Stimulated activated CD4-positive, alpha-beta T cell treated with anti-CD3 and anti-CD28 coated beads, Interleukin-1b, Interleukin-23, amount 100 ng/mL, for 24 hours (primary cell): Measurements from ENCODE around the gene CCNL1.
"Not testable (repeated sequence)": the region's sequence is repeated elsewhere in the genome, so short reads cannot be mapped to it uniquely, and the experiment has no call there.

Experiments
- DNase-seq, 4 experiments: peaks; one replicate each; pipeline ENCODE4 v3.0.0-alpha.2; 2020; ENCODE audit warnings: low read depth in 4 of 4, low spot score in 1 of 4

The CCNL1 gene

DNA sequence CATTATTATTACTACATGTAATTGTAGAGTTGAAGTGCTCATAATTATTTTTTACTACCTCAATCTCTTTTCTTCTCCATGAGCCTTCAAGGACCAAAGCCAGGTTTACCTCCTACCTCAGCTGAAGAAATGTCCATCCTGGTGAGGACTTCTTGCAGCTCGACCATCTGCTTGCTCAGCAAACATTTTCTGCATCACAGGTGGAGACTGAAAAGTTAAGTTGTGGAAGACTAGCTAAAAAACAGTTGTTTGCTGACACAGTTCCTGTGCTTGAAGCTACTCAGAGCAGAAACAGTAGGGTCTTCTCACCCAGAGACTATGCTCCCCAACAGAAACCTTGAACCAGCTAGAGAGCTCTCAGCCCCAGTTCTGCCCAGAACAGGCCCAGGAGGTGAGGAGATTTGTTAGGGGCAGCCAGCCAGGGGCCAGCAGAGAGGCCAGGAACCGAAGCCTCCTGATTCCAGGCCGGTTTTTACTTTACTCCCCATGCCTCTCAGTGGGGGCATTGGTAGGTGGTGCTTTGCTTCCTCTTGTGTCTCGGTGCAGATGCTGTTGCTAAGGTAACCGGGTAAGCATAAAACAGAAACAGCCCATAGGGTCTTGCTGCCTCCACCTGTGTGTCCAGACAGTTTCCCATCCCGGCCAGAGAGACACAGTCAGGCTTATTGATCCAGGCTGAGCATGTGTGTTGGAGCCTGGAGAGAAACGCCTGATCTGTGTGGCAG, 54.9 kb downstream of the CCNL1 start:
- no peak for DNase-seq

DNA sequence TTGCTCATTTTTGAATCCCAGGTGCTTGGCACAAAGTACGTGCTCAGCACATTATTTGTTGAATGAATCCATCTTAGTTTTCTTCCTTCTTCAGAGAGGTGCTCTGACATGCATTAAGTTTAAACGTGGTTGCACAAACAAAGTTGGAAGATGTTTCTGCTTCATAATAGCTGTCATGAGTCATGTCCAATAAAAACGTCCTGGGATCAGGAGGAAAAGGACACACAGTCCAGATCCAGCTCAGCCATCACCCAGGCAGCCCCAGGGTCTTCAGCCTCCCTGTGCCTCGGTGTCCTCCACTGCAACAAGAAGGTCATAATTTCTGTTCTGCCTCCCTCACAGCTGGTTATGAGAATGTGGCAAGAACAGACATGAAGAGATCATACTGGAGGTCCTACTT, 55.4 kb downstream of the CCNL1 start:
- no peak for DNase-seq

DNA sequence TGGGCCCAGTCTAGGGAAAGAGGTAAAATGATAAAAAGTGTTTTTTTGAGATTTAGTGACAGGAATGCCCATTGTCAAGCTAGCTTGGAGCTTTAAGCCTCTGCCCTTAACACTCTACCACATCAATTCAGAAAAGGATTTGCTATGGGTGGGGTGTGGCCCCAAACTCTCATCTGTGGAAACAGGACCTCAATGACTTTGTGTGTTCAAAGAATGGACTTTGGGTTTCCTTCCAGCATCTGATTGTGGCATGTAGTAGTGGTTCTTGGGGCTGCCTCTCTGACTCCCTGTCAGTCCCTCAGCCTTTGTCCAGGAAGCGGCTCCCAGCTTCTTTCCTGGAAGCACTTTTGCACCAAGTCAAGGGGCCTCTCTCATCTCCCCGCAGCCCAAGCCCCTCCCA, 56.1 kb downstream of the CCNL1 start:
- no peak for DNase-seq

- no peak for DNase-seq
Measured at GRCh38 chr3:157103280-157103679, 56.7 kb downstream of the CCNL1 start.

- DNase-seq = not testable (repeated sequence)
Measured at GRCh38 chr3:157102595-157102994, 57.4 kb downstream of the CCNL1 start.

DNA sequence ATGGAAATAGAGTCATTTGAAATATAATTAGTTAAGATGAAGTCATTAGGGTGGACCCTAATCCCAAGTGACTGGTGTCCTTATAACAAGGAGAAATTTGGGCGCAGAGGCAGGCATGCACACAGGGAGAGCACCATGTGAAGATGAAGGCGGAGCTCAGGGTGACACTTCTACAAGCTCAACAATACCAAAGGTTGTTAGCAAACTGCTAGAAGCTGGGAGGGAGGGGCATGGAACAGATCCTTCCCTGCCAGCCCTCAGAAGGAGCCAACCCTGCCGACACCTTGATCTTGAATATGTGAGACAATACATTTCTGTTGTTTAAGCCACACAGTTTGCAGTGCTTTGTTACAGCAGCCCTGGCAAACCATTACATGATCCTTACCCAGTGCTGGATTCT, 57.8 kb downstream of the CCNL1 start:
- DNase-seq = no peak

GRCh38 chr3:157101486-157101885, 58.5 kb downstream of the CCNL1 start:
- no peak for DNase-seq

DNA sequence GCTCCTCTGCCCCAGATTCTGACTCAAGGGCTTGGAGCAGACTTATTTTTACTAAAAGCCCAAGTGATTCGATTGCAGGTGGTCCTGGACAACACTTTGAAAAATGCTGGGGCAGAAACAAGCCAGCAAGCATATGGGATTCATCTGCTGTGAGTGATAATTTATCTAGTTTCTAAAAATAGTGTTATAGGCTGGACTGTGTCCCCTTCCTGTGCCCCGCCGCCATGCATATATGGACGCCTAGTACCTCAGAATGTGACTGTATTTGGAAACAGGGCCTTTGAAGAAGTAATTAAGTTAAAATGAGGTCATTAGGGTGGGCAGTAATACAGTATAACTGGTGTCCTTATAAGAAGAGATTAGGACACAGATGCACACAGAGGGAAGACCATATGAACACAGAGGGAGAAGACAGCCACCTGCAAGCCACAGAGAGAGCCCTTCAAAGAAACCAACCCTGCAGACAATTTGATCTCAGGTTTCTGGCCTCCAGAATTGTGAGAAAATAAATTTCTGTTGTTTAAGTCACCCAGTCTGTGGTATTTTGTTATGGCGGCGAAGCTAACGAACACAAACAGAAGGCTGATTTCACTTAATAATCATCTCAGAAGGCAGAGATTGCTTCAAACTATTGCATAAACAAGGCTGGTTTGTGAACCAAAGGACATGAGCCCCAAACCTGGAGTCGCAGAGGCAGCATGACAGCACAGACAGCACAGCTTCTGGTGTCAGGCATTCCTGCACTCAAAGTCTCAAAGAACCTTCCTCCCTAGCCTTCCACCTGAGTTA, 59.1 kb downstream of the CCNL1 start:
- no peak for DNase-seq

- no peak for DNase-seq
Measured at GRCh38 chr3:157100096-157100477, 59.9 kb downstream of the CCNL1 start.

DNA sequence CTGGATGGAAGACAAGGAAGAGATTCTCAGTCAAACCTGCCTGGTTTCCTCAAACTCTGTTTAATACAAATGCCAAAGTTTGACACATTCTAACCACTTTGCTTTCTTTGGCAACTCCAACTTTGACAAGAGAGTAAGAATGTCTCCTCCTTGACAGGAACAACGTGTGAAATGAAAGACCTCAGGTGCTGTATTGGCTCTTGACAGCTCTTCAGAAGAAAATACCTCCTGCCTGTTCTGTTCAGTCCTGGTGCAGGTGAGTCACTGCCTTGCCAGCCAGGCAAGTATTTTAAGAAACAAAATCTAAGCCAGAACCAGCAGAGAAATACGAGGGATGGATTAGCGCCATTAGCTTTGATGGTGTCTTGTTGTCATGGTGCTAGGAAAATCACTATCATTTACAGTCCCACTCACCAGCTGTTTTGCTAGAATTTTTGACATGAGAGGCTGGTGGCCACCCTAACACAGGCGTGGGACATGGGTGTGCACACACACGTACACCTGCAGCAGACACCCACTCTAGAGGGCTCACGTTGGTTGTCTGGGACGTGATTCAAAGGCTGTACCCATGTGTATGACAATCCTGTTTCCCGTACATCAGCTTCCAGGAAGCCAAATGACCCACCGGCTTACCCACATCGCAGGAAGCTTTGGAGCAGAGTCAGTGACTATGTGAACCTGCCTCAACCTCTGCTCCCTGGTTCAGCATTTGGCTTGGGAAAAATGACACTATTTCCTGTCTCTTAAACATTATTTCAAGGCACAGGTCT, 60.4 kb downstream of the CCNL1 start:
- no peak for DNase-seq

GRCh38 chr3:157098823-157099185, 61.1 kb downstream of the CCNL1 start:
- no peak for DNase-seq

DNA sequence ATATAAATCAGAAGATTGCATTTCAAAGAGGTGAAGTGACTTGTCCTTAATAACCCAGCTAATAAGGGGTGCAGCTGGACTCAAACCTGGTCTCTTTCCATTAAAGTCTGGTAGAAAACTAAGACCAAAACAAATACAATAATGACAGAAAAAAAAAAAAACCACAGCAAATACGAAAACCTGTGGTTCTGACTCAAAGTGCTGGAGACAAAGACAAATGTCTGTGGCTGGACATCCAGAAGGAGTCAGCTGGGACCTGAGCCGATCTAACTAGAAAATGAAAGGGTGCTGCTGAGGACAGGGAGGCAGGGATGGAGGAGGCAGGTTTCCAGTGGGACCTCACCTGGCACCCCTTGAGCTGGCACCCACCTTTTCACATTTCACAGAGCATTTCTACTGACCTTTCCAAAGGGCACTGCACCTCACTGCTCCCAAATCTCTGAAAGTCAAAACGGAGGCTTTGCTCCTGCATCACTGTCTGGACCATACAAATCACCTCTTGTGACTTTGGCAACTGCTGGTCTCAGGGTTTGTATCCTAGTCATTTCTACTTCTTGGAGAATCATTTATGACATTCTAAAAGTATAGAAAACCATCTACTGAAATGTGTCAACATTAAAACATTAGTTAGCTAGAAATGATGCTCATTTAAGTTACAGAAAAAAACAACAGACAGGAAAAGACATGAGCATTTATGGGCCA, 61.7 kb downstream of the CCNL1 start:
- DNase-seq = no peak
